H9 (cell line): ENCODE measurements around the gene ZNF142. TPM values are rescaled to one million over a fixed set of nuclear protein-coding genes. Genes with fewer than 3 reads are reported as not detected.

Source experiments
- DNase-seq: peaks from one replicate; pipeline ENCODE4 v3.0.0-alpha.2; 2017
- H2AFZ ChIP-seq: one replicate; pipeline ENCODE4 v1.6.1; 2013; ENCODE audit warnings: mild to moderate bottlenecking, low read length, control low read depth, moderate library complexity
- H2AK5ac ChIP-seq: 2 replicates; pipeline ENCODE4 v1.6.1; 2013; ENCODE audit warnings: low read length, control low read depth, mixed read lengths; ENCODE audit not compliant: insufficient read length
- H2BK120ac ChIP-seq: one replicate; pipeline ENCODE4 v1.6.1; 2013; ENCODE audit warnings: low read depth, mild to moderate bottlenecking, low read length, control low read depth, inconsistent platforms; ENCODE audit not compliant: poor library complexity, severe bottlenecking
- H2BK12ac ChIP-seq: 2 replicates; pipeline ENCODE4 v1.6.1; 2013; ENCODE audit warnings: low read length, control low read depth, mixed read lengths, low read depth; ENCODE audit not compliant: insufficient read length
- H2BK15ac ChIP-seq: 2 replicates; pipeline ENCODE4 v1.6.1; 2013; ENCODE audit warnings: low read depth, low read length, control low read depth
- H2BK20ac ChIP-seq: one replicate; pipeline ENCODE4 v1.6.1; 2013; ENCODE audit warnings: low read depth, mild to moderate bottlenecking, low read length, control low read depth, inconsistent platforms; ENCODE audit not compliant: poor library complexity, severe bottlenecking
- H2BK5ac ChIP-seq: 2 replicates; pipeline ENCODE4 v1.6.1; 2013; ENCODE audit warnings: low read length, control low read depth, mixed read lengths; ENCODE audit not compliant: insufficient read length
- H3K14ac ChIP-seq: 2 replicates; pipeline ENCODE4 v1.6.1; 2013; ENCODE audit warnings: low read length, control low read depth; ENCODE audit not compliant: insufficient read depth
- H3K18ac ChIP-seq: 2 replicates; pipeline ENCODE4 v1.6.1; 2013; ENCODE audit warnings: low read depth, mild to moderate bottlenecking, mixed read lengths, low read length, control low read depth; ENCODE audit not compliant: insufficient read length
- H3K23ac ChIP-seq: 2 replicates; pipeline ENCODE4 v1.6.1; 2013; ENCODE audit warnings: low read length, control low read depth, mixed read lengths, low read depth; ENCODE audit not compliant: insufficient read length
- H3K23me2 ChIP-seq: 2 replicates; pipeline ENCODE4 v1.6.1; 2013; ENCODE audit warnings: low read depth, mild to moderate bottlenecking, mixed read lengths, low read length, control low read depth; ENCODE audit not compliant: insufficient read length, poor library complexity, severe bottlenecking
- H3K27ac ChIP-seq: 2 replicates; pipeline ENCODE4 v1.5.1; 2013; ENCODE audit warnings: low read length, control low read depth, mixed read lengths, low read depth; ENCODE audit not compliant: insufficient read length
- H3K27me3 ChIP-seq: 2 replicates; pipeline ENCODE4 v1.6.1; 2013; ENCODE audit warnings: low read length, control low read depth, inconsistent platforms; ENCODE audit not compliant: insufficient read depth
- H3K4ac ChIP-seq: 2 replicates; pipeline ENCODE4 v1.6.1; 2013; ENCODE audit warnings: low read depth, mild to moderate bottlenecking, control low read depth, inconsistent platforms, low read length, moderate library complexity
- H3K4me1 ChIP-seq: 2 replicates; pipeline ENCODE4 v1.6.1; 2013; ENCODE audit warnings: low read length, control low read depth, inconsistent platforms; ENCODE audit not compliant: insufficient read depth
- H3K4me2 ChIP-seq: 2 replicates; pipeline ENCODE4 v1.6.1; 2013; ENCODE audit warnings: low read length, control low read depth, mixed read lengths; ENCODE audit not compliant: insufficient read length, insufficient read depth
- H3K56ac ChIP-seq: 2 replicates; pipeline ENCODE4 v1.6.1; 2013; ENCODE audit warnings: low read depth, mild to moderate bottlenecking, mixed read lengths, low read length, control low read depth; ENCODE audit not compliant: insufficient read length
- H3K79me1 ChIP-seq: 2 replicates; pipeline ENCODE4 v1.6.1; 2013; ENCODE audit warnings: low read depth, mild to moderate bottlenecking, moderate library complexity, low read length, control low read depth, inconsistent platforms; ENCODE audit not compliant: insufficient read depth, poor library complexity, severe bottlenecking
- H3K79me2 ChIP-seq: 2 replicates; pipeline ENCODE4 v1.6.1; 2013; ENCODE audit warnings: low read length, control low read depth, inconsistent platforms; ENCODE audit not compliant: insufficient read depth
- H3K9ac ChIP-seq: 2 replicates; pipeline ENCODE4 v1.6.1; 2013; ENCODE audit warnings: low read length, control low read depth, mixed read lengths; ENCODE audit not compliant: insufficient read length; ENCODE audit errors: extremely low read depth
- H3K9me3 ChIP-seq: one replicate; pipeline ENCODE4 v1.6.1; 2013; ENCODE audit warnings: low read depth, low read length, inconsistent platforms; ENCODE audit not compliant: control insufficient read depth
- H3T11ph ChIP-seq: one replicate; pipeline ENCODE4 v1.6.1; 2013; ENCODE audit warnings: mild to moderate bottlenecking, low read length, control low read depth, inconsistent platforms
- H4K20me1 ChIP-seq: one replicate; pipeline ENCODE4 v1.6.1; 2013; ENCODE audit not compliant: control insufficient read depth, insufficient read length, insufficient read depth
- H4K5ac ChIP-seq: 2 replicates; pipeline ENCODE4 v1.6.1; 2013; ENCODE audit warnings: low read depth, mild to moderate bottlenecking, mixed read lengths, low read length, control low read depth; ENCODE audit not compliant: insufficient read length
- H4K8ac ChIP-seq: replicated peaks from 2 replicates; pipeline ENCODE4 v1.6.1; 2013; ENCODE audit warnings: low read length, control low read depth, mixed read lengths, low read depth; ENCODE audit not compliant: insufficient read length
- H4K91ac ChIP-seq: 2 replicates; pipeline ENCODE4 v1.6.1; 2013; ENCODE audit warnings: low read depth, mild to moderate bottlenecking, moderate library complexity, mixed read lengths, low read length, control low read depth; ENCODE audit not compliant: insufficient read length
- H3K27ac Mint-ChIP-seq, 3 experiments: 2 replicates in 2 of 3; 3 replicates in 1 of 3; pipeline ENCODE4 v1.8.0; 2020 to 2021; ENCODE audit warnings: mixed read lengths in 3 of 3, mild to moderate bottlenecking in 1 of 3, moderate library complexity in 1 of 3
- H3K27me3 Mint-ChIP-seq: 2 replicates; pipeline ENCODE4 v1.8.0; 2021; ENCODE audit warnings: low read depth, mild to moderate bottlenecking, moderate library complexity, mixed read lengths
- H3K36me3 Mint-ChIP-seq, 3 experiments: 2 replicates in 2 of 3; 3 replicates in 1 of 3; pipeline ENCODE4 v1.8.0; 2020 to 2021; ENCODE audit warnings: low read depth in 3 of 3, mixed read lengths in 3 of 3; ENCODE audit not compliant: insufficient read depth in 1 of 3
- H3K4me1 Mint-ChIP-seq, 2 experiments: 2 replicates each; pipeline ENCODE4 v1.8.0; 2020; ENCODE audit warnings: mixed read lengths in 2 of 2
- H3K4me3 Mint-ChIP-seq, 2 experiments: 2 replicates in 1 of 2; 3 replicates in 1 of 2; pipeline ENCODE4 v1.8.0; 2020 to 2021; ENCODE audit warnings: mild to moderate bottlenecking in 2 of 2, mixed read lengths in 2 of 2, moderate library complexity in 1 of 2
- H3K9me3 Mint-ChIP-seq, 2 experiments: 2 replicates in 1 of 2; 3 replicates in 1 of 2; pipeline ENCODE4 v1.8.0; 2020; ENCODE audit warnings: mild to moderate bottlenecking in 2 of 2, mixed read lengths in 2 of 2, moderate library complexity in 1 of 2
- CTCF ChIP-seq: fragments of 200-600 bp; sonication (generic); conservative IDR thresholded peaks from 3 replicates; pipeline ENCODE4 v1.8.0; 2021; ENCODE audit warnings: antibody characterized with exemption, mild to moderate bottlenecking
- WGBS: extraction: QIAGEN DNeasy Blood & Tissue Kit; methylation state at CpG from one replicate; pipeline ENCODE4 v1.1.7; 2013; ENCODE audit warnings: missing lambda C conversion rate, low lambda C conversion rate, mixed read lengths; ENCODE audit not compliant: insufficient read length; ENCODE audit errors: extremely low coverage; 5-methylcytosine and 5-hydroxymethylcytosine counted together
- total RNA-seq: library from RNA; stranded (reverse); gene quantifications from 2 replicates; pipeline ENCODE4 v1.2.1, GENCODE V29; 2021

ZNF142 gene
- total RNA-seq, 1 experiment from 2014 or later = 43.4 TPM

GRCh38 chr2:218621007-218621406 lies 38.4 kb downstream of the ZNF142 start:
- Histone ChIP-seq H3K9me3 (no peaks in the 10 kb centered on the region), H3K27ac (no peak overlapping the region), H2BK120ac (no peak overlapping the region), H4K8ac (no peak overlapping the region), H3K56ac (no peak overlapping the region), H2BK12ac (no peak overlapping the region), H2AFZ (no peak overlapping the region), H2AK5ac (no peak overlapping the region), H4K5ac (no peak overlapping the region), H3K4me2 (no peak overlapping the region), H3K23me2 (no peaks in the 10 kb centered on the region), H3K27me3 (no peaks in the 10 kb centered on the region), H4K20me1 (no peaks in the 10 kb centered on the region), H3K18ac (no peak overlapping the region), H3K9ac (no peak overlapping the region), H3K14ac (no peak overlapping the region), H3K79me2 (no peaks in the 10 kb centered on the region), H3K4ac (no peak overlapping the region), H3K79me1 (no peaks in the 10 kb centered on the region), H2BK5ac (no peak overlapping the region), H2BK20ac (no peak overlapping the region), H2BK15ac (no peak overlapping the region), H3K23ac (no peak overlapping the region), H3K4me1 (no peaks in the 10 kb centered on the region), H3T11ph (no peak overlapping the region), H4K91ac (no peak overlapping the region)
- Mint-ChIP-seq H3K27me3 (no peaks in the 10 kb centered on the region; the same call in 1 of the 2 replicates), H3K36me3 (no peaks in the 10 kb centered on the region), H3K4me1 (no peaks in the 10 kb centered on the region), H3K9me3 (no peaks in the 10 kb centered on the region), H3K4me3 (no peak overlapping the region), H3K27ac (no peak overlapping the region)
- no peak for TF ChIP-seq CTCF
- no CpG with 5 or more reads among the region's 7 CpGs for WGBS
- no peak for DNase-seq
